Dedifferentiated amniotic fluid mesenchymal stem cell (primary cell): Measurements from ENCODE around the gene ZNF559.
"Not testable (repeated sequence)": the region's sequence is repeated elsewhere in the genome, so short reads cannot be mapped to it uniquely, and the experiment has no call there.

Experiments
- DNase-seq: peaks from one replicate; pipeline ENCODE4 v3.0.0-alpha.2; 2016; ENCODE audit errors: extremely low spot score

Gene ZNF559

GRCh38 chr19:9323919-9324583 is at the start of gene ZNF559:
Gene ZNF559 (plus strand): TSS chr19:9324179. CDS start chr19:9338550, 14,371 bp downstream.
- DNase-seq: peak; percentile 96

- DNase-seq: not testable (repeated sequence)
Measured at GRCh38 chr19:9283485-9283884, 40.5 kb upstream of the ZNF559 start.

- no peak for DNase-seq
Measured at GRCh38 chr19:9289231-9289884, 34.6 kb upstream of the ZNF559 start.

GRCh38 chr19:9295411-9295849 is 28.5 kb upstream of the ZNF559 start:
- no peak for DNase-seq

- DNase-seq: no peak
Measured at GRCh38 chr19:9296336-9296735, 27.6 kb upstream of the ZNF559 start.

- DNase-seq: no peak
Measured at GRCh38 chr19:9306443-9306842, 17.5 kb upstream of the ZNF559 start.

- DNase-seq: no peak
Measured at GRCh38 chr19:9308091-9308770, 15.7 kb upstream of the ZNF559 start.

GRCh38 chr19:9309139-9309973 is 14.6 kb upstream of the ZNF559 start, which contains the start of gene ZNF699:
Gene ZNF699 (minus strand): TSS chr19:9309838. CDS start chr19:9305119, 4,719 bp downstream.
- peak; percentile 99 for DNase-seq

GRCh38 chr19:9309974-9310446 is 14.0 kb upstream of the ZNF559 start:
- peak; percentile 88 for DNase-seq

GRCh38 chr19:9313756-9314155 is 10.2 kb upstream of the ZNF559 start:
- no peak for DNase-seq

- DNase-seq: no peak
Measured at GRCh38 chr19:9321338-9321737, 2.6 kb upstream of the ZNF559 start.

- DNase-seq: not testable (repeated sequence)
Measured at GRCh38 chr19:9321756-9322155, 2.2 kb upstream of the ZNF559 start.

- DNase-seq: not testable (repeated sequence)
Measured at GRCh38 chr19:9322201-9322600, 1.8 kb upstream of the ZNF559 start.

- peak; percentile 64 for DNase-seq
Measured at GRCh38 chr19:9323557-9323918, 441 bp upstream of the ZNF559 start.

GRCh38 chr19:9324584-9324962 is 594 bp downstream of the ZNF559 start:
- DNase-seq: no peak

GRCh38 chr19:9329999-9330398 is 6.0 kb downstream of the ZNF559 start:
- no peak for DNase-seq

- no peak for DNase-seq
Measured at GRCh38 chr19:9342610-9343304, 18.8 kb downstream of the ZNF559 start.

- no peak for DNase-seq
Measured at GRCh38 chr19:9345005-9345404, 21.0 kb downstream of the ZNF559 start.

GRCh38 chr19:9348253-9348652 is 24.3 kb downstream of the ZNF559 start:
- DNase-seq: no peak

- no peak for DNase-seq
Measured at GRCh38 chr19:9348671-9349070, 24.7 kb downstream of the ZNF559 start.

GRCh38 chr19:9352505-9352904 is 28.5 kb downstream of the ZNF559 start:
- DNase-seq: no peak
